OCI-LY3 (cell line): ENCODE measurements around the gene DNAJC1.

Experiments
- EZH2phosphoT487 ChIP-seq: fragments of 200-600 bp; shearing (Covaris generic); IDR thresholded peaks from 2 replicates; pipeline ENCODE4 v1.6.1; 2018; ENCODE audit warnings: antibody characterized with exemption, mixed run types, low read depth
- TF ChIP-seq, protein P1 (sequence below): fragments of 200-600, 300-600 bp; sonication (generic); IDR thresholded peaks from 2 replicates; pipeline ENCODE4 v1.5.1; 2014; ENCODE audit warnings: antibody characterized with exemption, low read length, low read depth

GRCh38 chr10:21976280-21976679, 27.2 kb downstream of the DNAJC1 start:
- TF ChIP-seq, protein P1, sequence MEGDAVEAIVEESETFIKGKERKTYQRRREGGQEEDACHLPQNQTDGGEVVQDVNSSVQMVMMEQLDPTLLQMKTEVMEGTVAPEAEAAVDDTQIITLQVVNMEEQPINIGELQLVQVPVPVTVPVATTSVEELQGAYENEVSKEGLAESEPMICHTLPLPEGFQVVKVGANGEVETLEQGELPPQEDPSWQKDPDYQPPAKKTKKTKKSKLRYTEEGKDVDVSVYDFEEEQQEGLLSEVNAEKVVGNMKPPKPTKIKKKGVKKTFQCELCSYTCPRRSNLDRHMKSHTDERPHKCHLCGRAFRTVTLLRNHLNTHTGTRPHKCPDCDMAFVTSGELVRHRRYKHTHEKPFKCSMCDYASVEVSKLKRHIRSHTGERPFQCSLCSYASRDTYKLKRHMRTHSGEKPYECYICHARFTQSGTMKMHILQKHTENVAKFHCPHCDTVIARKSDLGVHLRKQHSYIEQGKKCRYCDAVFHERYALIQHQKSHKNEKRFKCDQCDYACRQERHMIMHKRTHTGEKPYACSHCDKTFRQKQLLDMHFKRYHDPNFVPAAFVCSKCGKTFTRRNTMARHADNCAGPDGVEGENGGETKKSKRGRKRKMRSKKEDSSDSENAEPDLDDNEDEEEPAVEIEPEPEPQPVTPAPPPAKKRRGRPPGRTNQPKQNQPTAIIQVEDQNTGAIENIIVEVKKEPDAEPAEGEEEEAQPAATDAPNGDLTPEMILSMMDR = no peak
- no peak for TF ChIP-seq EZH2phosphoT487
